BLaER1 (cell line): Measurements from ENCODE around the gene ZNF784.

Experiments
- H3K27ac ChIP-seq: shearing (Covaris generic); formaldehyde crosslinking; 2 replicates; pipeline ENCODE4 v1.8.1; 2022
- H3K27me3 ChIP-seq: shearing (Covaris generic); formaldehyde crosslinking; 2 replicates; pipeline ENCODE4 v1.8.1; 2022
- H3K36me3 ChIP-seq: shearing (Covaris generic); formaldehyde crosslinking; 2 replicates; pipeline ENCODE4 v1.8.1; 2022
- H3K4me1 ChIP-seq: shearing (Covaris generic); formaldehyde crosslinking; 2 replicates; pipeline ENCODE4 v1.8.1; 2022
- H3K4me2 ChIP-seq: shearing (Covaris generic); formaldehyde crosslinking; 2 replicates; pipeline ENCODE4 v1.8.1; 2022
- H3K4me3 ChIP-seq: shearing (Covaris generic); formaldehyde crosslinking; 2 replicates; pipeline ENCODE4 v1.8.1; 2022
- H3K9ac ChIP-seq: shearing (Covaris generic); formaldehyde crosslinking; 2 replicates; pipeline ENCODE4 v1.8.1; 2022
- H3K9me3 ChIP-seq: shearing (Covaris generic); formaldehyde crosslinking; 2 replicates; pipeline ENCODE4 v1.8.1; 2022
- H4K20me1 ChIP-seq: shearing (Covaris generic); formaldehyde crosslinking; 2 replicates; pipeline ENCODE4 v1.8.1; 2022
- Cebpa-rat ChIP-seq: shearing (Covaris generic); IDR thresholded peaks from 2 replicates; pipeline ENCODE4 v1.8.1; 2022

ZNF784 gene

DNA sequence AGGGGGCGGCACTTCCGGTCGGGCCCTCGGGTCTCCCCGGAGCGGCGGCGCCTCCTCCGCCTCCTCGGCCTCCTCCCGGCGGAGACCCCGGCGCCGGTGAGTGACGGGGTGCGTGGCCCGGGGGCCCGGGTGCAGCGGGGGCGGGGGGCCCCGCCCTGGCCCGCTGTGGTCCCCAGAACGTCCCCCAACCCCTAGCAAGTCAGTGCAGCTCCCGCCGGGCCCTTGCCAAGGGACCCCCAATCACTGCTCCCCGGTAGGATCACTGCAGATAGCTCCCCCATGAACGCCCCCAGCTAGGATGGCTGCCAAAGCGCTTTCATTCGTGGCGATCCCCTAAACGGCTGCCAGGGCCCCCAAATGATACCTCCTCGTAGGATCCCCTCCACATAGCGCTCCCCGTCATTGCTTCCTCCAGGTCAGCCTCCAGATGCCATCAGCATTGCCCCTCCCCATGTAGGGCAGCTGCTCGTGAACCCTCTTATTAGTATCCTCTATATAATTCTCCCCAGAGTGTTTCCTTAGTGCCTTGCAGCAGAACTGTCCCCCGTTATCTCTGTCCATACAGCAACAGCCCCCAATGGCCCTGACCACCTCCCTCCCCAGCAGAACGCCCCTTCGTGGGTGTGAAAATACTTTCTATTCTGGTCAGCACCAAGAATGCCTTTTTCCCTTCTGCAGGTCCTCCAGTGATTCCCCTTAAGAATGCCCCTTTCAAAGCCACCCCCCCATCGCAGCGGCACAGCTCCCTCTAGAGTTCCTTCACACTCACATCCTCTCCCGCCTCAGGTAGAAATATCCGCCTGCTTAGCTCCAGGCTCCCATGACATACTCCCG, 18.5 kb downstream of the ZNF784 start, which contains the start of gene ZNF865:
ZNF865 (plus strand) TSS at position 11 of the 834 bp plus-strand sequence. CDS start 7,972 bp downstream, outside the sequence.
- Histone ChIP-seq H3K4me2 (peak within 1 kb of the TSS; percentile 97), H3K27me3 (no peaks in the 10 kb centered on the region), H3K9me3 (no peaks in the 10 kb centered on the region), H3K9ac (peak within 1 kb of the TSS; percentile 94), H3K36me3 (peaks cover 56% of the 10 kb centered on the region), H4K20me1 (peaks cover 39% of the 10 kb centered on the region; the same call in 1 of the 2 replicates), H3K4me1 (peaks cover 36% of the 10 kb centered on the region), H3K27ac (peak within 1 kb of the TSS; percentile 95), H3K4me3 (peak within 1 kb of the TSS; percentile 85)
- TF ChIP-seq Cebpa-rat: no peak

DNA sequence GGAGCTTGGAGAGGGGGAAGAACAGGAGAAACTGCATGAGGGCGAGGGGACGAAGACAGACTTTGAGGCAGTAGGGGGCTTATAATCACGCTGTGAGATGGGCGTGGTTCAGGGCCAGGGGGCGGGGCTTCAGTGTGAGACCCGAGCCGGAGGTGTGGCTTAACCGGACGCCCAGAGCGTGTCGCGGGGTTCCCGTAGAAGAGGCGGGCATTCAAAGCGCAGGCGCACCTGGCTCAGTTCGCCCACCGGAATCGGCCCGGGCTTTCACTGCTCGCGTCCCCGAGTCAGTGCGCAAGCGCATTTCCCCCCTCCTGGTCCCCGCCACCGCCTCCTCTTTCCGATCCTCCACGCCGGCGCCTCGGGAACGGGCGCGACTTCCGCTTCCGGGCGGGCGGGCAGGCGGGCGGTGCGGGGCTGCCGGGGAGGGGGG, 19.1 kb downstream of the ZNF784 start:
- Histone ChIP-seq H4K20me1 (peaks cover 33% of the 10 kb centered on the region; the same call in 1 of the 2 replicates), H3K27me3 (no peaks in the 10 kb centered on the region), H3K4me1 (peaks cover 38% of the 10 kb centered on the region), H3K4me2 (peak overlapping the region; percentile 95), H3K27ac (peak overlapping the region; percentile 95), H3K36me3 (peaks cover 50% of the 10 kb centered on the region), H3K9ac (peak overlapping the region; percentile 94), H3K4me3 (peak overlapping the region; percentile 85), H3K9me3 (no peaks in the 10 kb centered on the region)
- no peak for TF ChIP-seq Cebpa-rat

- Histone ChIP-seq H3K9me3 (no peaks in the 10 kb centered on the region), H3K36me3 (peaks cover 35% of the 10 kb centered on the region), H4K20me1 (peaks cover 18% of the 10 kb centered on the region; the same call in 1 of the 2 replicates), H3K4me2 (peak overlapping the region; percentile 95), H3K4me3 (peak overlapping the region; percentile 85), H3K9ac (peak overlapping the region; percentile 75; the same call in 1 of the 2 replicates), H3K27ac (peak overlapping the region; percentile 95), H3K4me1 (peaks cover 38% of the 10 kb centered on the region), H3K27me3 (no peaks in the 10 kb centered on the region)
- no peak for TF ChIP-seq Cebpa-rat
Measured at GRCh38 chr19:55603581-55604292, 20.6 kb downstream of the ZNF784 start.

DNA sequence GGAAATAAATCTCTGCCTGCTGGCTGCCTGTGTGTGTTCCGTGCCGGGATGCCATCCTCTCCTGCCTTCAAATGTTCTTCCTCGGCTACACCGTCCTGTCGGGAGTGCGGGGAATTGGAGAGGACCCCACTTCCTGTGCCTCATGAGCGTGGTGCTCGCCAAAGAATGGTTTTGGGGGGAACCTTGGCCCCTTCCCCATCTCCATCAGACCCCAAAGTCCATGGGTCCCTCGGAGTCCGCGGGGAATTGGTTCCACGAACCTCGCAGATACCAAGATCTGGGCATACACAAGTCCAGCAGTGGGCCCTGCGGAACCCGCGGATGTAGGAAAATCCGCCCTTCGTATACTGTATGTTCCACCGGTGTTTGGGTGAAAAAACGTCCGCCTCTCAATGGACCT, 21.3 kb downstream of the ZNF784 start:
- Histone ChIP-seq H3K36me3 (peaks cover 31% of the 10 kb centered on the region; the same call in 1 of the 2 replicates), H3K4me3 (no peak overlapping the region), H3K4me2 (no peak overlapping the region), H3K9me3 (no peaks in the 10 kb centered on the region), H3K4me1 (peaks cover 45% of the 10 kb centered on the region), H3K9ac (no peak overlapping the region), H4K20me1 (peaks cover 12% of the 10 kb centered on the region; the same call in 1 of the 2 replicates), H3K27ac (no peak overlapping the region), H3K27me3 (no peaks in the 10 kb centered on the region)
- no peak for TF ChIP-seq Cebpa-rat

DNA sequence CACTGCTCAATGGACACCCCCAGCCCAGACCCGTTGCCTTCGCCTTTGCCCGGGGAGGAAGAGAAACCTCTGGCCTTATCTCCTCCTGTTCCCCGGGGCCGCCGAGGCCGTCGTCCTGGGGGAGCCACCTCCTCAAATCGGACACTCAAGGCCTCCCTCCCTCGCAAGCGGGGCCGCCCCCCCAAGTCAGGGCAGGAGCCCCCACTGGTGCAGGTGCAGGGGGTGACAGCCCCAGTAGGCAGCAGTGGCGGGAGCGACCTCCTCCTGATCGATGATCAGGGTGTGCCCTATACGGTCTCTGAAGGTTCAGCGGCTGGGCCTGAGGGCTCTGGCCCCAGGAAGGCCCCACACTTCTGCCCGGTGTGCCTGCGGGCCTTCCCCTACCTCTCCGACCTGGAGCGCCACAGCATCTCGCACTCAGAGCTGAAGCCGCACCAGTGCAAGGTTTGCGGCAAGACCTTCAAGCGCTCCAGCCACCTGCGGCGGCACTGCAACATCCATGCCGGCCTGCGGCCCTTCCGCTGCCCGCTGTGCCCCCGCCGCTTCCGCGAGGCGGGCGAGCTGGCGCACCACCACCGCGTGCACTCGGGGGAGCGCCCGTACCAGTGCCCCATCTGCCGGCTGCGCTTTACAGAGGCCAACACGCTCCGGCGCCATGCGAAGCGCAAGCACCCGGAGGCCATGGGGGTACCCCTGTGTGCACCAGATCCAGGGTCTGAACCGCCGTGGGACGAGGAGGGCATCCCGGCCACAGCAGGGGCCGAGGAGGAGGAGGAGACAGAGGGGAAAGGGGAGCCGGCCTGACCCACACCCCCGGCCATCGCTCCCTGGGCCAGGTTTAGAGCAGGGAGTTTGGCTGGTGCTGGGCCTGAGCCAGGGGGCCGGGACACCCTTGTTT, 22.0 kb downstream of the ZNF784 start:
- H3K4me3 ChIP-seq: no peak overlapping the region
- peaks cover 5% of the 10 kb centered on the region; the same call in 1 of the 2 replicates for H4K20me1 ChIP-seq
- H3K9ac ChIP-seq: 0 out of 2 replicates have a peak overlapping the region, but pooled peaks have one; percentile 5
- no peaks in the 10 kb centered on the region for H3K9me3 ChIP-seq
- peaks cover 32% of the 10 kb centered on the region for H3K36me3 ChIP-seq
- no peaks in the 10 kb centered on the region for H3K27me3 ChIP-seq
- TF ChIP-seq Cebpa-rat: no peak
- H3K4me2 ChIP-seq: no peak overlapping the region
- H3K27ac ChIP-seq: peak overlapping the region; percentile 97; the same call in 1 of the 2 replicates
- H3K4me1 ChIP-seq: peaks cover 43% of the 10 kb centered on the region

GRCh38 chr19:55601084-55601483, 23.3 kb downstream of the ZNF784 start:
- Histone ChIP-seq H3K4me2 (peak overlapping the region; percentile 90), H3K4me1 (peaks cover 32% of the 10 kb centered on the region), H3K27me3 (no peaks in the 10 kb centered on the region), H3K9ac (peak overlapping the region; percentile 94), H3K4me3 (peak overlapping the region; percentile 72), H3K27ac (peak overlapping the region; percentile 97), H3K9me3 (peaks cover 4% of the 10 kb centered on the region; the same call in 1 of the 2 replicates), H4K20me1 (no peaks in the 10 kb centered on the region), H3K36me3 (peaks cover 37% of the 10 kb centered on the region)
- TF ChIP-seq Cebpa-rat: no peak

- no peak for TF ChIP-seq Cebpa-rat
- Histone ChIP-seq H3K4me2 (peak overlapping the region; percentile 90), H4K20me1 (no peaks in the 10 kb centered on the region), H3K4me1 (peaks cover 32% of the 10 kb centered on the region), H3K9me3 (peaks cover 7% of the 10 kb centered on the region; the same call in 1 of the 2 replicates), H3K36me3 (peaks cover 41% of the 10 kb centered on the region), H3K4me3 (peak overlapping the region; percentile 72), H3K9ac (peak overlapping the region; percentile 94), H3K27me3 (no peaks in the 10 kb centered on the region), H3K27ac (peak overlapping the region; percentile 97)
Measured at GRCh38 chr19:55600662-55601028, 23.7 kb downstream of the ZNF784 start.

DNA sequence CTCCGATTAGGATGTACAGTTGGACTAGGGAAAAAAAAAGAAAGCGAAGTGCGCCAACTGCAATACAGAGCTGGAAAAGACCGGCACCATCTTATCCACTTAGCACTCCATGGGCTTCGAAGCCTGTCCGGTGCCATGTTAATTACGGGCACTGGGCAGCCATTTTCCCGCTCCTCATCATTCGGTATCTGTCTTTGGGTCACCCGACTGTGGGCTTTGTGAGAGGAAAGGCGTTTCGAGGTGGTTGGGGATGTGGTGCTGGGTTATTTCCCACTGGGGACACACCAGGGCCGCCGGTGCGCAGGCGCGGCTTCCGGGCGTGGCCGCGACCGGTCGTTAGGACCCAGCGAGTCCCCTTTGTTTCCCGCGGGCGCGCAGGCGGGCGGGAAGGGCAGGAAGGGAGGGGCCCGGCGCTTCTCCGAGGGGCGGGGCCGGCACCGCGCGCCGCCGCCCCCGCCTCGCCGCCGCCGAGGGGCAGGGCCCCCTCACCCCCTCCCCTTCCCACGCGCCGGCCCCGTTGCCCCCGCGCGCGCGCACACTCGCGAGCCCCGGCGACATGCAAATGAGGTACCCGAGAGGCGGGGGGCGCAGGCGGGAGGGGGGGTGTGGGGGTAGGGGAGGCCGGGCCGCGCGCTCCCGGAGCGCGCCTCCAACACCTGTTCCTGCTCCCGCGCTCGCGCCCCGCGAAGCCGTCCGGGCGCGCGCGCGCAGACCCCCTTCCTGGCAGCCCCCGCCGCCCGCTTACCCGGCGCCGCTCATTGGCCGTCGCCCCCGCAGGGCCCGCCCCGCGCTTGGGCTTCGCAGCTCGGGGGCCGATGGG, 24.3 kb downstream of the ZNF784 start, which contains the start of gene ZNF524:
ZNF524 (plus strand) TSS at position 447 of the 820 bp plus-strand sequence. CDS start 1,825 bp downstream, outside the sequence.
- H3K27ac ChIP-seq: peak within 1 kb of the TSS; percentile 97
- H3K27me3 ChIP-seq: no peaks in the 10 kb centered on the region
- peaks cover 32% of the 10 kb centered on the region for H3K4me1 ChIP-seq
- H3K9ac ChIP-seq: peak within 1 kb of the TSS; percentile 94
- H3K9me3 ChIP-seq: peaks cover 13% of the 10 kb centered on the region; the same call in 1 of the 2 replicates
- H4K20me1 ChIP-seq: no peaks in the 10 kb centered on the region
- H3K4me2 ChIP-seq: peak within 1 kb of the TSS; percentile 90
- no peak for TF ChIP-seq Cebpa-rat
- peaks cover 47% of the 10 kb centered on the region for H3K36me3 ChIP-seq
- H3K4me3 ChIP-seq: peak within 1 kb of the TSS; percentile 72
